Measurements from ENCODE around the gene STT3B.

STT3B gene

GRCh38 chr3:31521468-31521867, 11.3 kb upstream of the STT3B start:
- no peak for FAIRE-seq

- no peak for FAIRE-seq
Measured at GRCh38 chr3:31522152-31522551, 10.6 kb upstream of the STT3B start.

- no peak for FAIRE-seq
Measured at GRCh38 chr3:31523543-31523942, 9.2 kb upstream of the STT3B start.

GRCh38 chr3:31525532-31525931, 7.2 kb upstream of the STT3B start:
- FAIRE-seq = no peak

- FAIRE-seq = no peak
Measured at GRCh38 chr3:31529421-31529820, 3.3 kb upstream of the STT3B start.

- FAIRE-seq = no peak
Measured at GRCh38 chr3:31530039-31530959, 2.4 kb upstream of the STT3B start.

- no peak for FAIRE-seq
Measured at GRCh38 chr3:31530960-31531335, 1.8 kb upstream of the STT3B start.

GRCh38 chr3:31531452-31531991, 1.2 kb upstream of the STT3B start:
- no peak for FAIRE-seq

- FAIRE-seq = peak; percentile 14
Measured at GRCh38 chr3:31531992-31532586, 636 bp upstream of the STT3B start.

GRCh38 chr3:31533169-31534064, 692 bp downstream of the STT3B start:
- FAIRE-seq = no peak

- no peak for FAIRE-seq
Measured at GRCh38 chr3:31534065-31534425, 1.3 kb downstream of the STT3B start.

GRCh38 chr3:31536497-31536896, 3.8 kb downstream of the STT3B start:
- no peak for FAIRE-seq

- no peak for FAIRE-seq
Measured at GRCh38 chr3:31538801-31539200, 6.1 kb downstream of the STT3B start.

- FAIRE-seq = no peak
Measured at GRCh38 chr3:31539275-31539674, 6.5 kb downstream of the STT3B start.

GRCh38 chr3:31541089-31541488, 8.4 kb downstream of the STT3B start:
- peak; percentile 10 for FAIRE-seq

GRCh38 chr3:31542246-31542645, 9.5 kb downstream of the STT3B start:
- no peak for FAIRE-seq

- no peak for FAIRE-seq
Measured at GRCh38 chr3:31543375-31543774, 10.7 kb downstream of the STT3B start.

- FAIRE-seq = no peak
Measured at GRCh38 chr3:31544634-31545033, 11.9 kb downstream of the STT3B start.

GRCh38 chr3:31546162-31546561, 13.4 kb downstream of the STT3B start:
- no peak for FAIRE-seq

- FAIRE-seq = no peak
Measured at GRCh38 chr3:31546725-31547124, 14.0 kb downstream of the STT3B start.

GRCh38 chr3:31550452-31551251, 17.9 kb downstream of the STT3B start:
- no peak for FAIRE-seq

GRCh38 chr3:31551646-31552045, 18.9 kb downstream of the STT3B start:
- FAIRE-seq = no peak
